Thyroid gland (tissue), 4 donors: Measurements from ENCODE around the gene RTN4RL1. TPM values are rescaled to one million over a fixed set of nuclear protein-coding genes. Genes with fewer than 3 reads are reported as not detected.

Experiments
- DNase-seq, 2 donors: peaks; one replicate each; pipeline ENCODE4 v3.0.0-alpha.2; 2019
- H3K27ac ChIP-seq, 3 donors: fragments of 200-600 bp; sonication (generic); 1 replicate in 2 of 3; 2 replicates in 1 of 3; pipeline ENCODE4 v1.5.1; 2016 to 2019; ENCODE audit warnings: mild to moderate bottlenecking in 1 of 3, moderate library complexity in 1 of 3
- H3K27me3 ChIP-seq: fragments of 200-600 bp; sonication (generic); one replicate; pipeline ENCODE4 v1.5.1; 2019
- H3K36me3 ChIP-seq, 2 donors: fragments of 200-600 bp; sonication (generic); one replicate each; pipeline ENCODE4 v1.5.1; 2016 to 2019
- H3K4me1 ChIP-seq, 2 donors: fragments of 200-600 bp; sonication (generic); one replicate each; pipeline ENCODE4 v1.5.1; 2017 to 2019
- H3K4me3 ChIP-seq, 3 donors: fragments of 200-600 bp; sonication (generic); replicated peaks in 1 of 3; 1 replicate in 2 of 3; 2 replicates in 1 of 3; pipeline ENCODE4 v1.5.1; 2016; ENCODE audit warnings: mild to moderate bottlenecking in 1 of 3
- H3K9me3 ChIP-seq: fragments of 200-600 bp; sonication (generic); one replicate; pipeline ENCODE4 v1.5.1; 2017
- POLR2A ChIP-seq, 2 donors: fragments of 450-650 bp; IDR thresholded peaks; one replicate each; pipeline ENCODE4 v1.6.1; 2017; ENCODE audit warnings: antibody characterized with exemption in 2 of 2, mild to moderate bottlenecking in 2 of 2, moderate library complexity in 1 of 2
- WGBS, 2 donors: methylation state at CpG; one replicate each; pipeline ENCODE4 v1.1.5; 2017; 5-methylcytosine and 5-hydroxymethylcytosine counted together
- intact Hi-C: fragments of 100-400 bp; cut with DNase I; formaldehyde crosslinking; loops from one replicate; pipeline ENCODE4 v1.15.1; 2023
- total RNA-seq, 4 donors: library from RNA; depleted of rRNA; stranded (reverse); fragments of >200 nt; gene quantifications; one replicate each; pipeline ENCODE4 v1.2.3, GENCODE V29; 2016
- TF ChIP-seq, protein P1 (sequence below), 6 experiments: fragments of 200-600 bp in 3 of 6; fragments of 450-650 bp in 3 of 6; sonication (generic) in 3 of 6; IDR thresholded peaks; one replicate each; pipeline ENCODE4 v1.5.1; 2016 to 2019; ENCODE audit warnings: antibody characterized with exemption in 6 of 6, mild to moderate bottlenecking in 2 of 6, inconsistent platforms in 1 of 6, moderate library complexity in 1 of 6

RTN4RL1 gene
- total RNA-seq, 4 donors from 2014 or later: 1.6 to 4.9 (median 2.5) TPM

GRCh38 chr17:1949754-1950153, 75.4 kb downstream of the RTN4RL1 start:
- TF ChIP-seq, protein P1, sequence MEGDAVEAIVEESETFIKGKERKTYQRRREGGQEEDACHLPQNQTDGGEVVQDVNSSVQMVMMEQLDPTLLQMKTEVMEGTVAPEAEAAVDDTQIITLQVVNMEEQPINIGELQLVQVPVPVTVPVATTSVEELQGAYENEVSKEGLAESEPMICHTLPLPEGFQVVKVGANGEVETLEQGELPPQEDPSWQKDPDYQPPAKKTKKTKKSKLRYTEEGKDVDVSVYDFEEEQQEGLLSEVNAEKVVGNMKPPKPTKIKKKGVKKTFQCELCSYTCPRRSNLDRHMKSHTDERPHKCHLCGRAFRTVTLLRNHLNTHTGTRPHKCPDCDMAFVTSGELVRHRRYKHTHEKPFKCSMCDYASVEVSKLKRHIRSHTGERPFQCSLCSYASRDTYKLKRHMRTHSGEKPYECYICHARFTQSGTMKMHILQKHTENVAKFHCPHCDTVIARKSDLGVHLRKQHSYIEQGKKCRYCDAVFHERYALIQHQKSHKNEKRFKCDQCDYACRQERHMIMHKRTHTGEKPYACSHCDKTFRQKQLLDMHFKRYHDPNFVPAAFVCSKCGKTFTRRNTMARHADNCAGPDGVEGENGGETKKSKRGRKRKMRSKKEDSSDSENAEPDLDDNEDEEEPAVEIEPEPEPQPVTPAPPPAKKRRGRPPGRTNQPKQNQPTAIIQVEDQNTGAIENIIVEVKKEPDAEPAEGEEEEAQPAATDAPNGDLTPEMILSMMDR (IDR thresholded peaks at IDR 0.05): no peak
- no peak for TF ChIP-seq POLR2A (IDR thresholded peaks at IDR 0.05)
- DNase-seq: no peak
- WGBS, 2 donors: 84 to 85% methylated on average over 5 of the region's 5 CpGs
- intact Hi-C loops: no loop called here
- Histone ChIP-seq H3K4me3 (no peak overlapping the region), H3K4me1 (no peaks in the 10 kb centered on the region), H3K27me3 (no peaks in the 10 kb centered on the region), H3K36me3 (no peaks in the 10 kb centered on the region), H3K9me3 (no peaks in the 10 kb centered on the region), H3K27ac (no peak overlapping the region)

DNA sequence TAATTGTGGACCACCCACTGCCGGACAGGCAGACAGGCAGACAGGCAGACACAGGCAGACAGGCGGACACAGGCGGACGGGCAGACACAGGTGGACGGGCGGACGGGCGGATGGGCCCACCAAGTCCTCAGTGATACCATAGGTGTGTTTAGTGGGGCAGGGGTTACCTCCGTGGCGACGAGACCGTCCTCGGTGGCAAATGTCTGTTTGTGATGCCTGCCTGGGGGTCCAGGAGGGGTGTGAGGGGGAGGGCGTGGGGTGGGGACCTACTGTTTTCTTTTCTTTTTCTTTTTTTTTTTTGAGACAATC, 76.7 kb downstream of the RTN4RL1 start:
- Histone ChIP-seq H3K4me1 (no peaks in the 10 kb centered on the region), H3K4me3 (no peak overlapping the region), H3K27ac (no peak overlapping the region), H3K9me3 (no peaks in the 10 kb centered on the region), H3K27me3 (no peaks in the 10 kb centered on the region), H3K36me3 (no peaks in the 10 kb centered on the region)
- no peak for DNase-seq
- TF ChIP-seq, protein P1 (IDR thresholded peaks at IDR 0.05): no peak
- no peak for TF ChIP-seq POLR2A (IDR thresholded peaks at IDR 0.05)
- WGBS, 2 donors: 89 to 97% methylated on average over 14 of the region's 14 CpGs
- intact Hi-C loops: no loop called here

DNA sequence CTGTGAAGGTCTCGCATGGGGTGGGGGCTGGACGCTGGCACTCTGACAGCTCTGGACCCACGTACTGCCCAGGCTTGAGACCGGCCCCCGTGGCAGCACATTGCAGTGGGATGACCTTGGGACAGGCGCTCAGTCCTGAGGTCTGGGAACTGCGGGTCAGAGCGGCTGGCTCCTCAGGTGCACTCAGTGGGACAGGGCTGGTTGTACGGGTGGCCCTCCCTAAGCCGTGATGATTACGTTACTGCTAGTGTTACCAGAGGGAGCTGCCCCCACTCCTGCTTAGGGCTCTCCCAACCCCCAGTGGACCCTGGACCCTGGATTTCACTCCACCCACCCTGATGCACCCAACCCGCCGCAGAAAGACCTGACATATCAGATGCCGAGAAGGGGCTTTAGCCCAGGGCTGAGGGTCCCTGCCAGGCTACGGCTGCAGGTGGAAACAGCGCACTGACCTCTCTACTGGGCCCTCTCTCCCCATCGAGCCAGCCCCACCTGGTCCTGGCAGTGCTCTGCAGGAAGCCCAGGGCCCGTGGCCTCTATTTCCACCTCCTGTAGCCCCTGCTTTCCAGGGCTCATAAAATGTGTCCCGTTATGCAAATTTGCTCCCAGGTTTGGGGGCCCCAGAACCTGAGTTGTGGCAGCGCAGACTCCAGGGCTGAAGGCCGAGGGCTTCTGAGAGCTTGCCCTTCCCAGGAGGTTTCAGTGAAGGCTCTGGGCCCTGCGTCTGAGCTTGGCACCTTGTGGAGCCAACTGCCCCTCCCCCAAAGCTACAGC, 77.2 kb downstream of the RTN4RL1 start:
- H3K4me1 ChIP-seq: no peaks in the 10 kb centered on the region
- no peak overlapping the region for H3K27ac ChIP-seq
- no peak for DNase-seq
- TF ChIP-seq POLR2A (IDR thresholded peaks at IDR 0.05): no peak
- TF ChIP-seq, protein P1 (IDR thresholded peaks at IDR 0.05): no peak
- no peak overlapping the region for H3K4me3 ChIP-seq
- no peaks in the 10 kb centered on the region for H3K27me3 ChIP-seq
- H3K9me3 ChIP-seq: no peaks in the 10 kb centered on the region
- no peaks in the 10 kb centered on the region for H3K36me3 ChIP-seq
- intact Hi-C loops: no loop called here
- WGBS, 2 donors: 81 to 96% methylated on average over 9 to 10 of the region's 22 CpGs

DNA sequence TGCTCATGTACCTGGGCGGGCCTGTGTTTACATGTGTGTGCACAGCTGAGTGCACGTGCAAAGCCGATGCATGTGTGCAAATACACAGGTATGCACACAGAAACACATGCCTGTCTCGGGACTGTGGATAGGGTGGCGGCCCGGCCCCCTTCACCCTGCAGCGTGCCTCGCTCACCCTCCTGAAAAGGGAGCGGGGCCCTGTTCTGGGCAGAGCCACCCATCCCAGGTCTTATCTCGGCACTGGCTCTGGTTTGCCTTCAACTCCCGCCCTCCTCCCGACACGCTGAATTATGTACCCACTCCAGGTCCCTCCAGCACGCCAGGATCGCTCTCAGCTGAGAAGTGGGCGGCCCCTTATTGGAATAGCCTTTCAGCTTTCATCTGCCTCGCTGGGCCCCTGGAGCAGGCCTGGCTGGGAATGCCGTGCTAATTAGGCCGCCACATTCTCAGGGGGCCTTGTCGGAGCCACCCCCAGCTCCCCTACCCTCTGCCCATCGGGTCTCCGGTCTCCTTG, 77.8 kb downstream of the RTN4RL1 start:
- intact Hi-C loops: no loop called here
- Histone ChIP-seq H3K9me3 (no peaks in the 10 kb centered on the region), H3K27ac (no peak overlapping the region), H3K36me3 (no peaks in the 10 kb centered on the region), H3K4me1 (no peaks in the 10 kb centered on the region), H3K4me3 (no peak overlapping the region), H3K27me3 (no peaks in the 10 kb centered on the region)
- TF ChIP-seq, protein P1 (IDR thresholded peaks at IDR 0.05): no peak
- no peak for TF ChIP-seq POLR2A (IDR thresholded peaks at IDR 0.05)
- no peak for DNase-seq
- 51 to 72% methylated on average over 10 to 12 of the region's 22 CpGs for WGBS, 2 donors
